ENCODE data around the gene FOXJ3. TPM values are rescaled to one million over a fixed set of nuclear protein-coding genes. Genes with fewer than 3 reads are reported as not detected.

Gene FOXJ3
- total and polyA plus RNA-seq, 2 of the 13 experiments (the other 11 are each of a cell fraction or from before 2014, with no cell fraction given), result 16.6 to 48.5 TPM

DNA sequence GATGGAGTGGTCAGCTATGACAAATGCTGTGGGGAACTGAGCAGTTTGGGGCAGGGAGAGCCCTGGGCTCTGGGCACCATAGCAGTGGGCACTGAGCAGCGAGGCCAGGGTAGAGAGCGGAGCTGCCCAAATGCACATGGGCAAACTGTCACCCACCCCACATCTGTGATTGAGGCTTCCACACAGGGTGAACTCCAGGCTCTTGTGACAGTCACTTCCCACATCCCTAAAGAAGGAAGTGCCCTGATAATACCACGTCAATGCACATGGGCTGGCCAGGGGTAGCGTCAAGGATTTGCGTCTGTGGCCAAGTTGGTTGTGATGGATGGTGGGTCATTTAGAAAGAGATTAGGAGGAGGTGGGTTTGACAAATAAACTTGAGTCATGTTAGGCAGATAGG is 184.4 kb downstream of the FOXJ3 start:
- H3K4me3 ChIP-seq (replicated peaks in 1 of 3; ENCODE audit: insufficient read depth in 1 of 3, low read depth in 2 of 3, low read length in 3 of 3), result no peak overlapping the region
- no peak overlapping the region for H3K27ac ChIP-seq (ENCODE audit: extremely low read length, insufficient read depth, low read length)
- BruUV-seq (replicated peaks), result no TSS peak
- FAIRE-seq (no peak), ATAC-seq (no peak), DNase-seq (ENCODE audit: low spot score) (no peak)
- in situ Hi-C loops (cut with HindIII; ENCODE audit: extremely low pct_ligation_motif_present, low pct_unique_long_range_greater_than_20kb) (no loop called here), intact Hi-C loops (cut with micrococcal nuclease; ENCODE audit: unreplicated experiment) (no loop called here)
- H3K9ac ChIP-seq (ENCODE audit: insufficient read depth, low read depth, low read length), result no peak overlapping the region
- ChIA-PET POLR2A (no interaction called here), CTCF (ENCODE audit: low intra/inter-chr PET ratio, low total read pairs) (no interaction called here)
- H3K27me3 ChIP-seq (ENCODE audit: control insufficient read depth in 1 of 2, insufficient read depth in 2 of 2, low read length in 2 of 2), result peaks cover 4 to 32% of the 10 kb centered on the region in 2 experiments; a peak in 3 of 5 replicates
- no peak overlapping the region for H3K4me2 ChIP-seq (ENCODE audit: low read depth, low read length)
- H4K20me1 ChIP-seq (ENCODE audit: insufficient read depth, low read length), result no peaks in the 10 kb centered on the region
- 69% methylated on average over 5 of the region's 5 CpGs for WGBS (ENCODE audit: low lambda C conversion rate)
- no peaks in the 10 kb centered on the region for H3K79me2 ChIP-seq (ENCODE audit: insufficient read depth, low read length)
- no peaks in the 10 kb centered on the region for H3K36me3 ChIP-seq (replicated peaks in 1 of 2; ENCODE audit: control insufficient read depth in 1 of 2, insufficient read depth in 2 of 2, low read length in 2 of 2)
- no peaks in the 10 kb centered on the region for H3K9me3 ChIP-seq (ENCODE audit: low read length)
- peaks cover 18% of the 10 kb centered on the region; the same call in 1 of the 2 replicates for H3K4me1 ChIP-seq (ENCODE audit: insufficient read depth, low read length)
- no peak overlapping the region for H2AFZ ChIP-seq (ENCODE audit: low read length)
- TF ChIP-seq, protein P1, sequence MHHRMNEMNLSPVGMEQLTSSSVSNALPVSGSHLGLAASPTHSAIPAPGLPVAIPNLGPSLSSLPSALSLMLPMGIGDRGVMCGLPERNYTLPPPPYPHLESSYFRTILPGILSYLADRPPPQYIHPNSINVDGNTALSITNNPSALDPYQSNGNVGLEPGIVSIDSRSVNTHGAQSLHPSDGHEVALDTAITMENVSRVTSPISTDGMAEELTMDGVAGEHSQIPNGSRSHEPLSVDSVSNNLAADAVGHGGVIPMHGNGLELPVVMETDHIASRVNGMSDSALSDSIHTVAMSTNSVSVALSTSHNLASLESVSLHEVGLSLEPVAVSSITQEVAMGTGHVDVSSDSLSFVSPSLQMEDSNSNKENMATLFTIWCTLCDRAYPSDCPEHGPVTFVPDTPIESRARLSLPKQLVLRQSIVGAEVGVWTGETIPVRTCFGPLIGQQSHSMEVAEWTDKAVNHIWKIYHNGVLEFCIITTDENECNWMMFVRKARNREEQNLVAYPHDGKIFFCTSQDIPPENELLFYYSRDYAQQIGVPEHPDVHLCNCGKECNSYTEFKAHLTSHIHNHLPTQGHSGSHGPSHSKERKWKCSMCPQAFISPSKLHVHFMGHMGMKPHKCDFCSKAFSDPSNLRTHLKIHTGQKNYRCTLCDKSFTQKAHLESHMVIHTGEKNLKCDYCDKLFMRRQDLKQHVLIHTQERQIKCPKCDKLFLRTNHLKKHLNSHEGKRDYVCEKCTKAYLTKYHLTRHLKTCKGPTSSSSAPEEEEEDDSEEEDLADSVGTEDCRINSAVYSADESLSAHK (CRISPR knock-in tag; IDR thresholded peaks at IDR 0.05; ENCODE audit: borderline replicate concordance), result no peak
- no peak for TF ChIP-seq ZBTB7B (CRISPR knock-in tag; IDR thresholded peaks at IDR 0.05)
- no peak for TF ChIP-seq ZNF605 (CRISPR knock-in tag; IDR thresholded peaks at IDR 0.05)
- TF ChIP-seq ZNF207 (IDR thresholded peaks at IDR 0.05; ENCODE audit: borderline replicate concordance), result no peak
- TF ChIP-seq, protein P2, sequence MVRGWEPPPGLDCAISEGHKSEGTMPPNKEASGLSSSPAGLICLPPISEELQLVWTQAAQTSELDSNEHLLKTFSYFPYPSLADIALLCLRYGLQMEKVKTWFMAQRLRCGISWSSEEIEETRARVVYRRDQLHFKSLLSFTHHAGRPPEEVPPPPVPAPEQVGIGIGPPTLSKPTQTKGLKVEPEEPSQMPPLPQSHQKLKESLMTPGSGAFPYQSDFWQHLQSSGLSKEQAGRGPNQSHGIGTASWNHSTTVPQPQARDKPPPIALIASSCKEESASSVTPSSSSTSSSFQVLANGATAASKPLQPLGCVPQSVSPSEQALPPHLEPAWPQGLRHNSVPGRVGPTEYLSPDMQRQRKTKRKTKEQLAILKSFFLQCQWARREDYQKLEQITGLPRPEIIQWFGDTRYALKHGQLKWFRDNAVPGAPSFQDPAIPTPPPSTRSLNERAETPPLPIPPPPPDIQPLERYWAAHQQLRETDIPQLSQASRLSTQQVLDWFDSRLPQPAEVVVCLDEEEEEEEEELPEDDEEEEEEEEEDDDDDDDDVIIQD (CRISPR knock-in tag; IDR thresholded peaks at IDR 0.05; ENCODE audit: low read depth), result no peak
- no peak for TF ChIP-seq THRA (CRISPR knock-in tag; IDR thresholded peaks at IDR 0.05; ENCODE audit: borderline replicate concordance)
- no peak for TF ChIP-seq UBTF (CRISPR knock-in tag; IDR thresholded peaks at IDR 0.05)
- no peak for TF ChIP-seq TP53 (CRISPR knock-in tag; conservative IDR thresholded peaks at IDR 0.05)
- no peak for TF ChIP-seq ZNF337 (CRISPR knock-in tag; IDR thresholded peaks at IDR 0.05; ENCODE audit: borderline replicate concordance, low read depth)
- TF ChIP-seq ZNF235 (CRISPR knock-in tag; IDR thresholded peaks at IDR 0.05; ENCODE audit: borderline replicate concordance), result no peak
- no peak for TF ChIP-seq KLF11 (CRISPR knock-in tag; IDR thresholded peaks at IDR 0.05)
- TF ChIP-seq CSRNP1 (CRISPR knock-in tag; IDR thresholded peaks at IDR 0.05), result no peak
- TF ChIP-seq SNAPC2 (CRISPR knock-in tag; IDR thresholded peaks at IDR 0.05), result no peak
